Activated B cell treated with CpG ODN at 0.5 μM for 24 hours (primary cell): ENCODE results near the gene FANCI. TPM values are rescaled to one million over a fixed set of nuclear protein-coding genes. Genes with fewer than 3 reads are reported as not detected.

Experiments used
- ATAC-seq: fragments of 200-7000 bp; cut with Tn5 transposase; one replicate; pipeline ENCODE4 v1.10.0; 2021; ENCODE audit warnings: low read depth, mild to moderate bottlenecking, moderate library complexity
- CTCF ChIA-PET: fragments of 350-600 bp; sonication (Branson Sonifier 250); formaldehyde crosslinking; loops from one replicate; lab custom pipeline; 2021; ENCODE audit warnings: antibody characterized with exemption; lab: Charles Lee
- POLR2A ChIA-PET: fragments of 350-600 bp; sonication (Branson Sonifier 250); formaldehyde crosslinking; loops from one replicate; lab custom pipeline; 2021; ENCODE audit warnings: antibody characterized with exemption; lab: Charles Lee
- DNase-seq: peaks from one replicate; pipeline ENCODE4 v3.0.0; 2022
- H3K27ac Mint-ChIP-seq: one replicate; pipeline ENCODE4 v1.8.0; 2020; ENCODE audit warnings: mixed read lengths
- H3K27me3 Mint-ChIP-seq: one replicate; pipeline ENCODE4 v1.8.0; 2021; ENCODE audit warnings: mixed read lengths
- H3K36me3 Mint-ChIP-seq: one replicate; pipeline ENCODE4 v1.8.0; 2021; ENCODE audit warnings: low read depth, mixed read lengths
- H3K4me1 Mint-ChIP-seq: one replicate; pipeline ENCODE4 v1.8.0; 2021; ENCODE audit warnings: mixed read lengths
- H3K4me3 Mint-ChIP-seq: one replicate; pipeline ENCODE4 v1.8.0; 2020; ENCODE audit warnings: mild to moderate bottlenecking, mixed read lengths
- H3K9me3 Mint-ChIP-seq: one replicate; pipeline ENCODE4 v1.8.0; 2020; ENCODE audit warnings: mixed read lengths
- intact Hi-C: fragments of 100-400 bp; cut with micrococcal nuclease; formaldehyde crosslinking; loops from one replicate; pipeline ENCODE4 v1.15.1; 2024
- total RNA-seq: library from RNA; stranded (reverse); gene quantifications from 2 replicates; pipeline ENCODE4 v1.2.3, GENCODE V29; 2022
- TF ChIP-seq, protein P1 (sequence below): fragments of 200-600 bp; IDR thresholded peaks from one replicate; pipeline ENCODE4 v1.8.0; 2022; ENCODE audit warnings: antibody characterized with exemption, mild to moderate bottlenecking

Gene FANCI
- total RNA-seq, 1 donor from 2014 or later: 16.6 TPM

DNA sequence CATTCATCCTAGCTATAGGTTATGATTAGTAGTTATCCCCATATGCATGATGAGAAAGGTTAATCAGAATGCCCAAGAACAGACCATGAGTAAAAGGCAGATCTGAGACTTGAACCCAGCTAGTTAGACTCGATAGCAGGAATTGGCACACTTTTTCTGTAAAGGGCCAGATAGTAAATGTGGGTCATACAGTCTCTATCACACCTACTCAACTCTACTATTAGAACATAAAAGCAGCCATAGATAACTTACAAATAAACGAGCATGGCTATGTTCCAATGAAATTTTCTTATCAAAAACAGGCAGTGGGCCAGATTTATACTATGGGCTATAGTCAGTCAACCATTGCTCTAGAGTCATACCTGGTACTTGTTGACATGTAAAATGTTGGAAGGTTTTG lies 66.2 kb downstream of the FANCI start:
- no peaks in the 10 kb centered on the region for H3K27me3 Mint-ChIP-seq
- ChIA-PET POLR2A (no interaction called here), CTCF (no interaction called here)
- no peaks in the 10 kb centered on the region for H3K9me3 Mint-ChIP-seq
- intact Hi-C loops: no loop called here
- peaks cover 18% of the 10 kb centered on the region for H3K36me3 Mint-ChIP-seq
- peaks cover 5% of the 10 kb centered on the region for H3K4me1 Mint-ChIP-seq
- H3K4me3 Mint-ChIP-seq: no peak overlapping the region
- DNase-seq (no peak), ATAC-seq (no peak)
- no peak overlapping the region for H3K27ac Mint-ChIP-seq
- TF ChIP-seq, protein P1, sequence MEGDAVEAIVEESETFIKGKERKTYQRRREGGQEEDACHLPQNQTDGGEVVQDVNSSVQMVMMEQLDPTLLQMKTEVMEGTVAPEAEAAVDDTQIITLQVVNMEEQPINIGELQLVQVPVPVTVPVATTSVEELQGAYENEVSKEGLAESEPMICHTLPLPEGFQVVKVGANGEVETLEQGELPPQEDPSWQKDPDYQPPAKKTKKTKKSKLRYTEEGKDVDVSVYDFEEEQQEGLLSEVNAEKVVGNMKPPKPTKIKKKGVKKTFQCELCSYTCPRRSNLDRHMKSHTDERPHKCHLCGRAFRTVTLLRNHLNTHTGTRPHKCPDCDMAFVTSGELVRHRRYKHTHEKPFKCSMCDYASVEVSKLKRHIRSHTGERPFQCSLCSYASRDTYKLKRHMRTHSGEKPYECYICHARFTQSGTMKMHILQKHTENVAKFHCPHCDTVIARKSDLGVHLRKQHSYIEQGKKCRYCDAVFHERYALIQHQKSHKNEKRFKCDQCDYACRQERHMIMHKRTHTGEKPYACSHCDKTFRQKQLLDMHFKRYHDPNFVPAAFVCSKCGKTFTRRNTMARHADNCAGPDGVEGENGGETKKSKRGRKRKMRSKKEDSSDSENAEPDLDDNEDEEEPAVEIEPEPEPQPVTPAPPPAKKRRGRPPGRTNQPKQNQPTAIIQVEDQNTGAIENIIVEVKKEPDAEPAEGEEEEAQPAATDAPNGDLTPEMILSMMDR: no peak

DNA sequence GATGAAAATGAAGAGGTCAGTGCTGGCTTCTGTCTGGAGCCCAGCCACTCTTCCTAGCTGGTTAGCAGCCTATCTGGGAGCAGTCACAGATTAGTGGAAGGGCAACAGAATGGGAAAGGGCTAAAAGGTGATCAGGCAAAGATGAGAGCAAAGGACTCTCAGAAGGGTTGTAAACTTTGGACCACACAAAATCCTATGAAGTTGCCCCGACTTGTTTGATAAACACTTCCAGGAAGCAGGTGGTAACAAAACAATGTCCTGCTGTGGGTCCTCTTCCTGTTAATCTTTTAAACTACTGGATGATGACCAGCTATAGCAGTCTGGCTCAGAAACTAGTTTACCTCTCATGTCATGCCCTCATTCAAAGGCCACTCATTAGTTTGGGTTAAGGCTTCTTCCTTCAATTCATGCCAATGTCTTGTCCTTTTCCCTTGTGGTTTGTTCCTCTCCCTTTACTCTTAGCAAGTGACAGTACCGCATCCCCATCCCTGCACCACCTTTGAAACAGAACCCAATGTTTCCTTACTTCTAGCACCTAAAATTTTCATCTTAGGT lies 71.7 kb downstream of the FANCI start:
- POLR2A ChIA-PET: interaction anchor here (1.6 kb wide), 1 partner anchor 19 kb away, joined by 3 read pairs; the partner anchor contains the start of gene POLG
- CTCF ChIA-PET: no interaction called here
- ATAC-seq (no peak), DNase-seq (no peak)
- Mint-ChIP-seq H3K4me3 (no peak overlapping the region), H3K4me1 (peaks cover 2% of the 10 kb centered on the region), H3K27ac (no peak overlapping the region), H3K27me3 (no peaks in the 10 kb centered on the region), H3K36me3 (peaks cover 70% of the 10 kb centered on the region), H3K9me3 (no peaks in the 10 kb centered on the region)
- intact Hi-C loops: no loop called here
- TF ChIP-seq, protein P1: no peak

DNA sequence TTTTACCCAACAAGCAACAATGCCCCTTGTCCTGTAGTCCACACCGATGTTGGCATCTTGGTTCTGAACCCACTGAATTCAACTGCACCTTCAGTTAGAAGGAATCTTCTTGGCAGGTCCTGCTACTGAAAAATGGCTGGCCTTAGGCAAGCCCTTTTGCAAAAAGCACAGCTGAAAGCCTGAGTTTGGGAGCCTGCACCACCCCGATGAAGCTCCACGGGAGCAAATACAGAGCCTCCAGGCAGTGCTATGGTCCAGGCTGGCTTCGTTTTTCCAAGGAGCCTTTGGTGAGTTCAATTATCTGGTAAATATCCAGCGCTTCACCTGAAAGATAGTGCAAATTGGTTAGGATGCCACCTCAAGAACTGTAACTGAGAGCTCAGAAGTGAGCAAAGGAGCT lies 72.7 kb downstream of the FANCI start:
- ATAC-seq (no peak), DNase-seq (no peak)
- Mint-ChIP-seq H3K27ac (no peak overlapping the region), H3K4me1 (no peaks in the 10 kb centered on the region), H3K36me3 (peaks cover 80% of the 10 kb centered on the region), H3K9me3 (no peaks in the 10 kb centered on the region), H3K4me3 (no peak overlapping the region), H3K27me3 (no peaks in the 10 kb centered on the region)
- ChIA-PET POLR2A (interaction anchor here (1.3 kb wide), 1 partner anchor 18 kb away, joined by 3 read pairs; the partner anchor contains the start of gene POLG), CTCF (no interaction called here)
- TF ChIP-seq, protein P1: no peak
- intact Hi-C loops: no loop called here

DNA sequence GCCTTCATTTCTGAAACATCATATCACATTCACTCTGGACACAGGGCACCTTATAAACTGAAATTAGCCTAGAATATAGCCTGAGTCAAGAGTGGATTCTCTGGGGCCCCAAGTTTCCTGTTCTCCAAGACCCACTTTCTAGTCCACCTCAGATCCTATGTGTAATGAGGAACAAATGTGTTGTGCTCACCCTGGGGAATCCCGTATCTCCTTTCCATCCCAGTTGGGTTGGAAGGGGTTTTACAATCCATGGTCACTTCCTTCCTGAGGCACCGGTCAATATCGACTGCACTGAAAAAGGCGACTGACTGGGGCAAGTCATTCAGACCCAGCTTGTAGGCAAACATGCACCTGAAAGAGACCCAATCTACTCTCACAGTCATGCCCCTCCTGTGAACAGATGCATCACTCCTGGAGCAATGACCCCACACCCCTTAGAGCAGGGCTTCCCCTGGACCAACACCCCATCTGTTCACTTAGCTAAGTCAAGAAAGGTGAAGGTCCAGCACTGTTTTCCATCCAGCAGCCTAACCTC lies 73.5 kb downstream of the FANCI start:
- Mint-ChIP-seq H3K27ac (peak overlapping the region; percentile 46), H3K9me3 (no peaks in the 10 kb centered on the region), H3K27me3 (no peaks in the 10 kb centered on the region), H3K4me1 (no peaks in the 10 kb centered on the region), H3K4me3 (no peak overlapping the region), H3K36me3 (peaks cover 88% of the 10 kb centered on the region)
- no peak for DNase-seq
- intact Hi-C loops: no loop called here
- no peak for ATAC-seq
- ChIA-PET POLR2A (interaction anchor here (1.3 kb wide), 1 partner anchor 17 kb away, joined by 3 read pairs; the partner anchor contains the start of gene POLG), CTCF (no interaction called here)
- TF ChIP-seq, protein P1: no peak

DNA sequence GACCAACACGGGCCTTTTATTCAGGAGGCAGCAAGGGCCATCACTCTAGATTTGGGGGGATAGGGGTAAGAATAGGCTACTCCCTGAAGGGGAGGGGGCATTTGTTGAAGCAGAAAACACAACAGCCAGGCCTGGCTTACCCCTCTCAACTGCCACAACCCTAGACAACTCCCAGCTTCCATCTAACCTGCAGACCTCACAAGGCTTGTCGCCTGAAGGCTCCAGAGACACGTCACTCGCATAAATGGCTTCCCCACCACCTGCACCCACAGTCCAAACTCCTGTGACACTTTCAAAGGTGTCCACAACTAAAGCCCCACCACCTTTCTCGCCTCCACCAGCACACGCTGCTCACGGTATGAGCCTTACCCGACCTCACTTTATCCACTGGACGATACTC lies 75.9 kb downstream of the FANCI start:
- Mint-ChIP-seq H3K4me3 (no peak overlapping the region), H3K36me3 (peaks cover 95% of the 10 kb centered on the region)
- no peak for DNase-seq

More for the DNA sequence above, 75.9 kb downstream of the FANCI start:
- ChIA-PET POLR2A (no interaction called here), CTCF (no interaction called here)
- H3K9me3 Mint-ChIP-seq: no peaks in the 10 kb centered on the region
- intact Hi-C loops: no loop called here
- no peaks in the 10 kb centered on the region for H3K27me3 Mint-ChIP-seq
- ATAC-seq: no peak
- H3K4me1 Mint-ChIP-seq: no peaks in the 10 kb centered on the region
- TF ChIP-seq, protein P1: no peak
- no peak overlapping the region for H3K27ac Mint-ChIP-seq
